Astrocyte (in vitro differentiated cells and primary cell): ENCODE results near the gene SOS2.

ENCODE experiments used
- EZH2 ChIP-seq: IDR thresholded peaks from 2 replicates; pipeline ENCODE4 v1.6.1; 2012; ENCODE audit warnings: mild to moderate bottlenecking, low read length, inconsistent platforms; ENCODE audit not compliant: insufficient read depth
- TF ChIP-seq, protein P1 (sequence below): IDR thresholded peaks from 2 replicates; pipeline ENCODE4 v1.5.1; 2011; ENCODE audit warnings: low read depth, mild to moderate bottlenecking, inconsistent platforms, low read length, moderate library complexity; ENCODE audit not compliant: insufficient read depth

DNA sequence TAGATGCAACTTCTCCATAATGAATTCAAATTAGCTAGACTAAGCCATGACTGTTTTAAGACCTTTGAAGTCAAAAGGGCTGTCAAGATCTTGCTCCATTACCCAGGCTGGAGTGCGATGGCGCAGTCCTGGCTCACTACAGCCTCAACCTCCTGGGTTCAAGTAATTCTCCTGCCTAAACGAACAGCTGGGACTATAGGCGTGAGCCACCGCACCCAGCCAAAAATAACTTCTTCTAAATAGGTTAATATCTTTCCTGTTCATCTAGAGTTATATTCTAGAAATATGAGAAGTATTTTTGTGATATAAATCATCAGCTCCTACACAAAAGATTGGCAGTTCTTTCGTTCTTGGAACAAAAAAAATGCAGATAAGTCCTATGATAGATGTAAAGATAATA is 39.6 kb upstream of the SOS2 start:
- TF ChIP-seq, protein P1, sequence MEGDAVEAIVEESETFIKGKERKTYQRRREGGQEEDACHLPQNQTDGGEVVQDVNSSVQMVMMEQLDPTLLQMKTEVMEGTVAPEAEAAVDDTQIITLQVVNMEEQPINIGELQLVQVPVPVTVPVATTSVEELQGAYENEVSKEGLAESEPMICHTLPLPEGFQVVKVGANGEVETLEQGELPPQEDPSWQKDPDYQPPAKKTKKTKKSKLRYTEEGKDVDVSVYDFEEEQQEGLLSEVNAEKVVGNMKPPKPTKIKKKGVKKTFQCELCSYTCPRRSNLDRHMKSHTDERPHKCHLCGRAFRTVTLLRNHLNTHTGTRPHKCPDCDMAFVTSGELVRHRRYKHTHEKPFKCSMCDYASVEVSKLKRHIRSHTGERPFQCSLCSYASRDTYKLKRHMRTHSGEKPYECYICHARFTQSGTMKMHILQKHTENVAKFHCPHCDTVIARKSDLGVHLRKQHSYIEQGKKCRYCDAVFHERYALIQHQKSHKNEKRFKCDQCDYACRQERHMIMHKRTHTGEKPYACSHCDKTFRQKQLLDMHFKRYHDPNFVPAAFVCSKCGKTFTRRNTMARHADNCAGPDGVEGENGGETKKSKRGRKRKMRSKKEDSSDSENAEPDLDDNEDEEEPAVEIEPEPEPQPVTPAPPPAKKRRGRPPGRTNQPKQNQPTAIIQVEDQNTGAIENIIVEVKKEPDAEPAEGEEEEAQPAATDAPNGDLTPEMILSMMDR, result no peak
- no peak for TF ChIP-seq EZH2
